Skeletal muscle satellite cell (primary cell): ENCODE results near the gene FCN3.

Experiments used
- H3K27me3 ChIP-seq: 2 replicates; pipeline ENCODE4 v1.7.0; 2013; ENCODE audit warnings: low read length; ENCODE audit not compliant: control insufficient read depth, insufficient read depth
- H3K36me3 ChIP-seq: 2 replicates; pipeline ENCODE4 v1.7.0; 2013; ENCODE audit warnings: mild to moderate bottlenecking, control low read depth, low read length; ENCODE audit not compliant: insufficient read depth
- H3K4me1 ChIP-seq: 2 replicates; pipeline ENCODE4 v1.7.0; 2013; ENCODE audit warnings: low read length; ENCODE audit not compliant: control insufficient read depth, insufficient read depth
- H3K4me2 ChIP-seq: 2 replicates; pipeline ENCODE4 v1.7.0; 2013; ENCODE audit warnings: mild to moderate bottlenecking, low read length
- H3K4me3 ChIP-seq: 2 replicates; pipeline ENCODE4 v1.7.0; 2013; ENCODE audit warnings: low read length
- H3K9ac ChIP-seq: 2 replicates; pipeline ENCODE4 v1.7.0; 2013; ENCODE audit warnings: mild to moderate bottlenecking, low read depth, low read length, moderate library complexity
- H3K9me3 ChIP-seq: replicated peaks from 2 replicates; pipeline ENCODE4 v1.7.0; 2013; ENCODE audit warnings: mild to moderate bottlenecking, control low read depth, low read length

FCN3 gene

DNA sequence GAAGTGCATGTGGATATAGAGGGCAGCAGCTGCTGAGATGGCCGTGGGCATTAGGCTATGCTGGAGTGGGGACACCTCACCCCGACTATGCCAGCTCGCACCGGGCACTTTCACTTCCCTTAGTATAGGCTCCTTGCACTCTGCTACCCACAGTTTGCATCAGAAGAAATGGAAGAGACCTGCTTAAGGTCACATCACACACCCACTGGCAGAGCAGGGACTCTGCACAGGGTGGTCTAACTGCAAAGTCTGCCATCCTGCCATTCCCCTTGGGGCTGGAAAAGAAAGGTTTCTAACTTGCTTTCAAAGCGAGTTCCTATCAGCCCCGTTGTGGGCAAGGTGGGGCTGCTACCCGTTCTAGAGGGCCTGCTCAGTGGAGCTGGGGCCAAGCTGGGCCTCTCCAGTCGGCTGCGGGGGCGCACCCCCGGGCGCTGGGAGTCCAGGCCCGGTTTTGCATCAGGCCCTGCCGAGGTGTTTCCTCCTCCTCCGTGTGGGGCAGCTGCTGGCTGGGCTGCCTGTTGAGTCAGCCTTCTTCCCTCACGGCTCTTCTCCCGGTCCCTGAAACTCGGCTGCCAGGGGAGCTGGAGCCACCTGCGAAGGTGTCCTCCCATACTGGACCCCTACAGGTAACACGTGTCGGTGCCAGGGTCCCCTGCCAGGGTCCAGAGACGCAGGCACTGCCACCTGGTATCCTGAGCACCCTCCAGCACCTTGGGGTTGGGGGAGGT lies 32.9 kb downstream of the FCN3 start, which contains the start of gene SYTL1:
Gene SYTL1 (plus strand): TSS at position 498 of the 728 bp plus-strand sequence. CDS start 3,313 bp downstream, outside the sequence.
- no peak within 1 kb of the TSS for H3K9ac ChIP-seq
- H3K4me3 ChIP-seq, result no peak within 1 kb of the TSS
- peaks cover 6% of the 10 kb centered on the region for H3K36me3 ChIP-seq
- peak within 1 kb of the TSS; percentile 55 for H3K4me2 ChIP-seq
- H3K27me3 ChIP-seq, result no peaks in the 10 kb centered on the region
- H3K9me3 ChIP-seq, result no peaks in the 10 kb centered on the region
- peaks cover 23% of the 10 kb centered on the region for H3K4me1 ChIP-seq

GRCh38 chr1:27339213-27339612 lies 35.4 kb downstream of the FCN3 start:
- H3K4me3 ChIP-seq, result no peak overlapping the region
- H3K9me3 ChIP-seq, result no peaks in the 10 kb centered on the region
- H3K27me3 ChIP-seq, result no peaks in the 10 kb centered on the region
- H3K36me3 ChIP-seq, result peaks cover 30% of the 10 kb centered on the region
- no peak overlapping the region for H3K4me2 ChIP-seq
- no peak overlapping the region for H3K9ac ChIP-seq
- H3K4me1 ChIP-seq, result peaks cover 23% of the 10 kb centered on the region

GRCh38 chr1:27338751-27339150 lies 35.9 kb downstream of the FCN3 start:
- peaks cover 23% of the 10 kb centered on the region for H3K4me1 ChIP-seq
- H3K9me3 ChIP-seq, result no peaks in the 10 kb centered on the region
- H3K36me3 ChIP-seq, result peaks cover 35% of the 10 kb centered on the region
- no peak overlapping the region for H3K4me3 ChIP-seq
- no peaks in the 10 kb centered on the region for H3K27me3 ChIP-seq
- no peak overlapping the region for H3K4me2 ChIP-seq
- H3K9ac ChIP-seq, result no peak overlapping the region

- H3K9ac ChIP-seq, result no peak overlapping the region
- H3K4me3 ChIP-seq, result no peak overlapping the region
- no peaks in the 10 kb centered on the region for H3K9me3 ChIP-seq
- H3K36me3 ChIP-seq, result peaks cover 54% of the 10 kb centered on the region
- H3K27me3 ChIP-seq, result no peaks in the 10 kb centered on the region
- H3K4me1 ChIP-seq, result peaks cover 20% of the 10 kb centered on the region
- no peak overlapping the region for H3K4me2 ChIP-seq
Observed at GRCh38 chr1:27336756-27337155, 37.9 kb downstream of the FCN3 start.

DNA sequence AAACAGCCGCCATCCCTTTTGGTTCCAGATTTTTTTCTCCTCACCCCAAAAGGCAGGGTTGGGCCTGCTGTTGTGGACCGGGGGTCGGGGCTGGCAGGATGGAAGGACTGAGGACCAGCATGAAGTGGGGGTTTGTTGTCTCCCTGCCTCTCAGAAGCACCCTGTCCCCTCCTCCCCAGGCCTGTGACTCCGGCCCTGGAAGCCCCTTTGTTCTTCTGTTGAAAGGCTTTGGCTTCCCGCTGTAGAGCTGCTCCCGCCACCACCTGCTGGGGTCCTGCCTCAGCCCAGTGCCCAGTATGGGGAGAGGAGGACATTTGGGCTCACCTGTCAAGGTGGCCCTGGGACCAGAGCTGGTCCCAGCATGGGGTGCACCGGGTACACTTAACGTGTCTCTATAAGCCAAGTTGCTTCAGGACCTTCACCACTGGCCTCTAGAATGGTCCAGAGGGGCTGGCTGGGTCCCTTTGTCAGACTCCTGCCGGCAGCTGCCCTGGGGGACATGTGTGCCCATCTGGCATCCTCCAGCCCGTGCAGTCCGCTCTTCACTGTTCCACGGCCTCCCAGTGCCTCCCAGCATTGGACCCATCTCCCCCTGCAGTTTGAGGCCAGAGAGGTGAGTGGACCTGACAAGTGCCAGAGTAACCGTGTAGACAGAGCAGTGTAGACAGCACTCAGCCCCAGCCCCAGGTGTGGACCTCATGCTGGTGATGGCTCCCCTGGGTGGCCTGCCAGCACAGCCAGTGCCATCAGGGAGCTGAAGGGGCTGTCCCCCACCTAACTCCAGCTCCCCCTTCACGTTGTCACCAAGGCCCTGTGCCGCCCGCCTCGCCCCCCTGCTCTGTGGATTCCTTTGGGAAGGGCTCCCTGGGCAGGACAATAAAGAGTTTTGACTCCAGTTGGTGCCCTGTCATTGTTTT lies 38.9 kb downstream of the FCN3 start:
- Histone ChIP-seq H3K27me3 (no peaks in the 10 kb centered on the region), H3K9me3 (no peaks in the 10 kb centered on the region), H3K4me1 (peaks cover 10% of the 10 kb centered on the region), H3K4me2 (no peak overlapping the region), H3K36me3 (peaks cover 58% of the 10 kb centered on the region), H3K4me3 (no peak overlapping the region), H3K9ac (no peak overlapping the region)

DNA sequence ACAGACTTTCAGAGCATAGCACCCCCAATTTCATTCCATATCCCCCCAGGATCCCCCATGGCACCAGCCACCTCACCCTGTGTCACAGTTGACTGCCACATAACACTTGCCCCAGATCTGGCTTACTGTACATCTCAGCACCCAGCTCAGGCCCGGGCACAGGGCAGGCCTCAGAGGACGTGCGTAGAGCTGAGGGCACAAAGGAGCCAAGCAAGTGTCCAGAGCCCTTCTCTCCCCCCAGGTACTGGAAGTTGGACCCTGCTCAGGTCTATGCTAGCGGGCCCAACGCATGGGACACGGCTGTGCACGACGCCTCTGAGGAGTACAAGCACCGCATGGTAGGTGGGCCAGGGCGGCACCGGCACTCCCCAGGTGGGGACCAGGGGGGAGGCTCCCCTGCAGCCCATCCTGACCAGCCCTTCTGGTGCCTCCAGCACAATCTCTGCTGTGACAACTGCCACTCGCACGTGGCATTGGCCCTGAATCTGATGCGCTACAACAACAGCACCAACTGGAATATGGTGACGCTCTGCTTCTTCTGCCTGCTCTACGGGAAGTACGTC lies 40.8 kb downstream of the FCN3 start:
- Histone ChIP-seq H3K9ac (no peak overlapping the region), H3K27me3 (no peaks in the 10 kb centered on the region), H3K4me1 (peaks cover 8% of the 10 kb centered on the region), H3K4me3 (no peak overlapping the region), H3K9me3 (no peaks in the 10 kb centered on the region), H3K36me3 (peaks cover 61% of the 10 kb centered on the region), H3K4me2 (no peak overlapping the region)

DNA sequence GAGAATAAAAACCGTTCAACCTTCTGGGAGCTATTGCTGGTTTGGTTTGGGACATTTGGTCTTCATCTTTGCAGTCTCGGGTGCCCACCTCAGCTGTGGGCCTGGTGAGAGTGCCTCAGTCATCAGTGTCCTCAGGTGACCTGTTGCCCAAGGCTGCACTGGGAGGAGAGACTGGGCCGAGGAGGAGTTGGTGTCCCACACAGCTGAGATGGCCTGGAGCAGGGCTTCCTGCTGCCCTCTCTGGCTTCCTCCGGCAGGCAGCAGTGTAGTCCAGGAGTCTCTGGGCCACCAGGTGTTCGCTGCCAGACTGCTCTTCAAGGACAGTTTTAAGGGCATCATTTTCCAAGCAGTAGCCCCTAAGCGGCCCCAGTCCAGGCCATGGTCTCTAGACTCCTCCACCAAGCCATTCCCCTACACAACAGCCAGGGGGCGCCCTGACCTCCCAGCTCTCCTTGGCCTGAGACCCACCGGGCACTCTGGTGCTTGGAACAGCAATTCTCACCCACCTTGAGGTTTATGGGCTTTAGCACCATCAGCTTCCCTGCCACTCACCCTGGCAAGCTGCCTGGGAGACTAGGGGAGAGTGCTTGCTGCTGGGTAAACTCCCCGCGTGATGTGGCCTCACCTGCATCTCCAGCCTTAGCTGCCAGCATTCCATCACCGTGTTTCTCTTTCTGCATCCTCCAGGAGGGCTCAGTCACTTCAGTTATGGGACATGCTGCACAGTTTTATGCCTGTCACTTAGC lies 41.9 kb downstream of the FCN3 start:
- H3K4me3 ChIP-seq, result no peak overlapping the region
- H3K4me1 ChIP-seq, result peaks cover 8% of the 10 kb centered on the region
- no peak overlapping the region for H3K4me2 ChIP-seq
- H3K9ac ChIP-seq, result no peak overlapping the region
- H3K27me3 ChIP-seq, result no peaks in the 10 kb centered on the region
- H3K36me3 ChIP-seq, result peaks cover 72% of the 10 kb centered on the region
- no peaks in the 10 kb centered on the region for H3K9me3 ChIP-seq

DNA sequence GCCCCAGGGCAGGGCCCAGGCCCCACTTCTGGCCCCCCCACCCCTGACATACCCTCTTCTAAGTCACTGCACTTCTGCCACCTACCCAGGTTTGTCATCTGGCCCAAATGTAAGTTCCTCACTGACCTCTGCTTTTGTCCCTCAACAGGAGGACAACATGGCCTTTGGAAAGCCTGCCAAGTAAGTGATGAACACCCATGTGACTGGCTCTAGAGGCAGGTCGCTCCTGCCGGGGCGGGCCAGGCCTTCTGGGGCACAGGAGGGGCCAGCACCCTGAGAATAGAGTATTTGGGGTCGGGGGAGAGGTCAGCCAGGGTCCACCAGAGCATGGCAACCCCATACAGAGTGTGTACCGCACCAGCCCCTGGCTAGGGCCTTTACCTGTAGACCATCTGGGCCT lies 42.7 kb downstream of the FCN3 start:
- Histone ChIP-seq H3K4me1 (peaks cover 11% of the 10 kb centered on the region), H3K4me3 (no peak overlapping the region), H3K9ac (no peak overlapping the region), H3K4me2 (no peak overlapping the region), H3K27me3 (no peaks in the 10 kb centered on the region), H3K9me3 (no peaks in the 10 kb centered on the region), H3K36me3 (peaks cover 71% of the 10 kb centered on the region)

DNA sequence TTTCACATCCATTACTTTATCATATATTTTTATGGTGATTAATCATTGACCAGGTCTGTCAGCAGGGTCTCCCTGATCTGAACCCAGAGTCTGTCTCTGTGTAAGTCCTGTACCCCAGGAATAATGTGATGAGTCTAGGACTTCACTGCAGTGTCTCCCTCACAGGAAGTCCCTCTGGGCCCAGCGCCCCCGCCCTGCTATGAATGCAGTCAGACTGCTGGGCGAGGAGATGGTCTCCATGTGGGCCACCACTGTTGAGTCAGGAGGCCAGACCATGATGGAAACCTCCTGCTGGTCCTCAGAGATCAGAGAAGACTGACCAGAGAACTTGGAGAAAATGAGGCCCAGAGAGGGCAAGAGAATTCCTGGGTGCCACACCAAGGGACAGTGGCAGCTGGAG lies 43.2 kb downstream of the FCN3 start:
- no peaks in the 10 kb centered on the region for H3K27me3 ChIP-seq
- no peak overlapping the region for H3K4me2 ChIP-seq
- H3K9me3 ChIP-seq, result no peaks in the 10 kb centered on the region
- no peak overlapping the region for H3K4me3 ChIP-seq
- no peak overlapping the region for H3K9ac ChIP-seq
- peaks cover 16% of the 10 kb centered on the region for H3K4me1 ChIP-seq
- peaks cover 69% of the 10 kb centered on the region for H3K36me3 ChIP-seq

- H3K36me3 ChIP-seq, result peaks cover 69% of the 10 kb centered on the region
- H3K4me2 ChIP-seq, result no peak overlapping the region
- no peaks in the 10 kb centered on the region for H3K27me3 ChIP-seq
- peaks cover 21% of the 10 kb centered on the region for H3K4me1 ChIP-seq
- no peak overlapping the region for H3K9ac ChIP-seq
- H3K9me3 ChIP-seq, result no peaks in the 10 kb centered on the region
- H3K4me3 ChIP-seq, result no peak overlapping the region
Observed at GRCh38 chr1:27330786-27331185, 43.8 kb downstream of the FCN3 start.

DNA sequence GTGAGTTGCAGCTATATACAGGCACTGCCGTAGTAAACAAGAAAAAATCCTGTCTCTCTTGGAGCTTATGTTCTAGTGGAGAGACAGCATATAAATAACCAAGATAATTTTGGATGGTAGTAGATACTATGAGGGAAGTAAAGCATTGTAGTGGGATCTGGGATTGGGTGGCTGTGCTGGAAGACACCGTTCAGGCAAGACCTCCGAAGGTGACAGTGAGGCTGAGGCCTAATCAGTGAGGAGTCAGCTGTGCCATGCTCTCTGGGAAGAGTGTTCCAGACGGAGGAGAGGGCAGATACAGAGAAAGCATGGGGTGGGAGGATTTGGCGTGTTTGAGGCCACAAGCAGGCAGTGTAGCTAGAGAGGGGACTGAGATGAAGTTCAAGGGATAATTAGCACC lies 46.7 kb downstream of the FCN3 start:
- Histone ChIP-seq H3K36me3 (peaks cover 57% of the 10 kb centered on the region), H3K4me1 (peaks cover 32% of the 10 kb centered on the region), H3K27me3 (no peaks in the 10 kb centered on the region), H3K9me3 (no peaks in the 10 kb centered on the region), H3K4me3 (no peak overlapping the region), H3K9ac (no peak overlapping the region), H3K4me2 (no peak overlapping the region)
